Common myeloid progenitor, CD34-positive (primary cell): ENCODE results near the gene RALGAPA2.

Experiments
- CTCF ChIA-PET: fragments of 350-600 bp; sonication (Branson Sonifier 250); formaldehyde crosslinking; loops from one replicate; lab custom pipeline; 2021; ENCODE audit warnings: antibody characterized with exemption; lab: Charles Lee
- POLR2A ChIA-PET: fragments of 350-600 bp; sonication (Branson Sonifier 250); formaldehyde crosslinking; loops from one replicate; lab custom pipeline; 2021; ENCODE audit warnings: antibody characterized with exemption; lab: Charles Lee
- DNase-seq, 3 donors: peaks; one replicate each; pipeline versions ENCODE4 v3.0.0 to v3.0.0-alpha.2; 2013
- H3K27ac ChIP-seq, 2 experiments: 1 replicate in 1 of 2; 2 replicates in 1 of 2; pipeline ENCODE4 v1.7.0; 2013; ENCODE audit warnings: inconsistent platforms in 2 of 2, low read length in 2 of 2, mild to moderate bottlenecking in 2 of 2, low read depth in 1 of 2, moderate library complexity in 1 of 2; ENCODE audit not compliant: severe bottlenecking in 2 of 2, insufficient read depth in 1 of 2, poor library complexity in 1 of 2
- H3K27me3 ChIP-seq, 5 experiments: replicated peaks in 2 of 5; 1 replicate in 3 of 5; 2 replicates in 2 of 5; pipeline versions ENCODE4 v1.6.1 to v1.7.0; 2013; ENCODE audit warnings: low read length in 4 of 5, mild to moderate bottlenecking in 2 of 5, moderate library complexity in 2 of 5, inconsistent platforms in 1 of 5; ENCODE audit not compliant: insufficient read depth in 5 of 5, control insufficient read depth in 4 of 5
- H3K36me3 ChIP-seq, 4 experiments: 1 replicate in 2 of 4; 2 replicates in 2 of 4; pipeline versions ENCODE4 v1.6.1 to v1.7.0; 2013; ENCODE audit warnings: low read length in 3 of 4, control low read depth in 1 of 4, mild to moderate bottlenecking in 1 of 4; ENCODE audit not compliant: control insufficient read depth in 4 of 4, insufficient read depth in 4 of 4
- H3K4me1 ChIP-seq, 4 experiments: 1 replicate in 3 of 4; 2 replicates in 1 of 4; pipeline versions ENCODE4 v1.6.1 to v1.7.1; 2013; ENCODE audit warnings: low read length in 3 of 4, mild to moderate bottlenecking in 3 of 4, control low read depth in 1 of 4, inconsistent platforms in 1 of 4, moderate library complexity in 1 of 4; ENCODE audit not compliant: control insufficient read depth in 4 of 4, insufficient read depth in 4 of 4; ENCODE audit errors: control extremely low read depth in 1 of 4
- H3K4me3 ChIP-seq, 7 experiments: 1 replicate in 4 of 7; 2 replicates in 3 of 7; pipeline versions ENCODE4 v1.5.1 to v1.7.0; 2013; ENCODE audit warnings: mild to moderate bottlenecking in 7 of 7, low read length in 6 of 7, moderate library complexity in 6 of 7, inconsistent platforms in 2 of 7, low read depth in 2 of 7, control low read depth in 1 of 7; ENCODE audit not compliant: insufficient read depth in 4 of 7, control insufficient read depth in 1 of 7; ENCODE audit errors: extremely low read depth in 1 of 7
- H3K9me3 ChIP-seq, 5 experiments: 1 replicate in 4 of 5; 2 replicates in 1 of 5; pipeline versions ENCODE4 v1.6.1 to v1.7.1; 2013; ENCODE audit warnings: low read length in 4 of 5, mild to moderate bottlenecking in 2 of 5, inconsistent platforms in 1 of 5, low read depth in 1 of 5, moderate library complexity in 1 of 5; ENCODE audit not compliant: control insufficient read depth in 4 of 5, insufficient read depth in 2 of 5; ENCODE audit errors: control extremely low read depth in 1 of 5
- WGBS: methylation state at CpG from one replicate; pipeline ENCODE4 v1.1.5; 2013; ENCODE audit not compliant: insufficient coverage; 5-methylcytosine and 5-hydroxymethylcytosine counted together

Gene RALGAPA2

GRCh38 chr20:20612251-20612650 lies 100.2 kb downstream of the RALGAPA2 start:
- ChIA-PET POLR2A (no interaction called here), CTCF (interaction anchor here (2.2 kb wide), 1 partner anchor 18 kb away, joined by 7 read pairs; no protein-coding TSS in a partner anchor)
- Histone ChIP-seq H3K27me3 (no peaks in the 10 kb centered on the region), H3K27ac (no peak overlapping the region), H3K4me3 (no peak overlapping the region), H3K36me3 (peaks cover 3 to 40% (median 18%) of the 10 kb centered on the region in 4 experiments), H3K9me3 (no peaks in the 10 kb centered on the region), H3K4me1 (peaks cover 0 to 8% (median 4%) of the 10 kb centered on the region in 4 experiments)
- 100% methylated on average over 1 of the region's 2 CpGs for WGBS
- DNase-seq: no peak

DNA sequence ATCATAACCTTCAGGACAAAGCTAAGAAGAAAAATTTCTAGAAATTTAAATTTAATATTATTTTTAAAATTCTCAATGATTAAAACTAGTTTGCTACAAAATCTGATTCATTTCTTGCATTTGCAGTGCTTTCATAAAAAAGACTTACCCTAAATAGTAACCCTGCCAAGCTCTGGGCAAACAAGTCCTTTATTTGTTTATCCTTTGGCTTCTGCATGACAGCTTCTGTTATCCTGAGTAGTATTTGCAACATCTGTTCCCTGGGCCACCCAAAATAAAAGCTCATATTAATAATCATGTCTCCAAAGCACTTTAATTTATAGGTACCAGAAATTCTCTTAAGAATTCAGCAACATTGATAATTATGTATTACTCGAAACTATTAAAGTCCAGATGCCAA lies 101.3 kb downstream of the RALGAPA2 start:
- Histone ChIP-seq H3K27me3 (no peaks in the 10 kb centered on the region), H3K27ac (no peak overlapping the region), H3K9me3 (no peaks in the 10 kb centered on the region), H3K4me1 (peaks cover 0 to 9% (median 4%) of the 10 kb centered on the region in 4 experiments), H3K36me3 (peaks cover 3 to 33% (median 17%) of the 10 kb centered on the region in 4 experiments), H3K4me3 (no peak overlapping the region)
- POLR2A ChIA-PET: no interaction called here
- no peak for DNase-seq
- 100% methylated on average over 1 of the region's 1 CpG for WGBS
- CTCF ChIA-PET: interaction anchor here (0.6 to 2.2 kb wide), 2 partner anchors 11 to 17 kb away, joined by 3 to 7 read pairs; no protein-coding TSS in a partner anchor

- 98% methylated on average over 6 of the region's 6 CpGs for WGBS
- Histone ChIP-seq H3K4me3 (no peak overlapping the region), H3K36me3 (peaks cover 8 to 32% (median 16%) of the 10 kb centered on the region in 4 experiments), H3K27ac (no peak overlapping the region), H3K4me1 (peaks cover 0 to 15% (median 5%) of the 10 kb centered on the region in 4 experiments), H3K9me3 (no peaks in the 10 kb centered on the region), H3K27me3 (no peaks in the 10 kb centered on the region)
- CTCF ChIA-PET: interaction anchor here (0.8 to 0.9 kb wide), 2 partner anchors 15 to 23 kb away, joined by 3 read pairs; no protein-coding TSS in a partner anchor
- POLR2A ChIA-PET: no interaction called here
- DNase-seq: no peak
Observed at GRCh38 chr20:20609522-20609921, 102.9 kb downstream of the RALGAPA2 start.

- no peak for DNase-seq
- H3K4me3 ChIP-seq: no peak overlapping the region
- no peak overlapping the region for H3K27ac ChIP-seq
- peaks cover 0 to 15% (median 5%) of the 10 kb centered on the region in 4 experiments for H3K4me1 ChIP-seq
- CTCF ChIA-PET: interaction anchor here (0.7 to 1.3 kb wide), 2 partner anchors 9 to 14 kb away, joined by 3 read pairs; no protein-coding TSS in a partner anchor
- peaks cover 9 to 34% (median 20%) of the 10 kb centered on the region in 4 experiments for H3K36me3 ChIP-seq
- no peaks in the 10 kb centered on the region for H3K27me3 ChIP-seq
- H3K9me3 ChIP-seq: no peaks in the 10 kb centered on the region
- POLR2A ChIA-PET: no interaction called here
- WGBS: 100% methylated on average over 4 of the region's 4 CpGs
Observed at GRCh38 chr20:20608641-20609040, 103.8 kb downstream of the RALGAPA2 start.

- ChIA-PET CTCF (interaction anchor here (1.3 to 1.5 kb wide), 2 partner anchors 12 to 14 kb away, joined by 3 to 5 read pairs; no protein-coding TSS in a partner anchor), POLR2A (no interaction called here)
- Histone ChIP-seq H3K9me3 (no peaks in the 10 kb centered on the region), H3K27ac (no peak overlapping the region), H3K4me3 (no peak overlapping the region), H3K27me3 (no peaks in the 10 kb centered on the region), H3K36me3 (peaks cover 5 to 37% (median 19%) of the 10 kb centered on the region in 4 experiments), H3K4me1 (peaks cover 0 to 15% (median 5%) of the 10 kb centered on the region in 4 experiments)
- no CpG with 5 or more reads among the region's 1 CpG for WGBS
- peak in 2 of 3 donors; percentile 37 to 58 for DNase-seq
Observed at GRCh38 chr20:20608041-20608440, 104.4 kb downstream of the RALGAPA2 start.

DNA sequence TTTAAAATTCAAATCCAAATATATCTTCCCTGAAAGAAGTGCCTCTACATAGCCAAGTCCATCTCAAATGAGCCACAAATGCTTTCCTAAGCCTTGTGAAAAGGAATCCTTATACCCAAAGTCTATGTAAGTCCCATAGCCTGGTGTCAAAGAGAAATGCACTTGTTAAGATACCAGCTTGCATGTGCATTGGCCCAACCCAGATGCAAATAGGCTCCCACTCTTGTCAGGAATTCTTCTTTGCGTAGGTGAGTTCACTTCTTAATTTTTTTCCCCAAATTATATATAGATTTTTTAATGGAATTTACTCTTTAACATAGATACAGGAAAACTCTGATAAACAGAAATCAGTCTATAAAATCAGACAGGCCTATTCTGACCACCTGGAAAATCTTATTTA lies 105.6 kb downstream of the RALGAPA2 start:
- no peak for DNase-seq
- H3K27ac ChIP-seq: no peak overlapping the region
- ChIA-PET CTCF (interaction anchor here (1.5 kb wide), 1 partner anchor 10 kb away, joined by 5 read pairs; no protein-coding TSS in a partner anchor), POLR2A (no interaction called here)
- H3K4me3 ChIP-seq: no peak overlapping the region
- H3K36me3 ChIP-seq: peaks cover 4 to 35% (median 21%) of the 10 kb centered on the region in 4 experiments
- WGBS: no CpG with 5 or more reads among the region's 1 CpG
- peaks cover 0 to 15% (median 5%) of the 10 kb centered on the region in 4 experiments for H3K4me1 ChIP-seq
- no peaks in the 10 kb centered on the region for H3K27me3 ChIP-seq
- no peaks in the 10 kb centered on the region for H3K9me3 ChIP-seq

- Histone ChIP-seq H3K27ac (no peak overlapping the region), H3K4me3 (no peak overlapping the region), H3K36me3 (peaks cover 4 to 39% (median 21%) of the 10 kb centered on the region in 4 experiments), H3K27me3 (no peaks in the 10 kb centered on the region), H3K4me1 (peaks cover 0 to 15% (median 5%) of the 10 kb centered on the region in 4 experiments), H3K9me3 (no peaks in the 10 kb centered on the region)
- CTCF ChIA-PET: interaction anchor here (4.4 kb wide), 1 partner anchor 13 kb away, joined by 27 read pairs; no protein-coding TSS in a partner anchor
- 22% methylated on average over 2 of the region's 3 CpGs for WGBS
- POLR2A ChIA-PET: no interaction called here
- peak in 2 of 3 donors; percentile 19 to 28 for DNase-seq
Observed at GRCh38 chr20:20606050-20606449, 106.4 kb downstream of the RALGAPA2 start.
